Left hindlimb (tissue), 1 donor: ENCODE measurements around the gene HMGCL.
"Not testable (repeated sequence)": the region's sequence is repeated elsewhere in the genome, so short reads cannot be mapped to it uniquely, and the experiment has no call there.

Source experiments
- DNase-seq: peaks from one replicate; pipeline ENCODE4 v3.0.0-alpha.2; 2018

The HMGCL gene

GRCh38 chr1:23797478-23798448, 27.5 kb downstream of the HMGCL start:
- DNase-seq = no peak

- no peak for DNase-seq
Observed at GRCh38 chr1:23796466-23797271, 28.6 kb downstream of the HMGCL start.

GRCh38 chr1:23795676-23796465, 29.4 kb downstream of the HMGCL start:
- DNase-seq = no peak

GRCh38 chr1:23794732-23795182, 30.5 kb downstream of the HMGCL start:
- DNase-seq = not testable (repeated sequence)

GRCh38 chr1:23793861-23794731, 31.1 kb downstream of the HMGCL start:
- no peak for DNase-seq

GRCh38 chr1:23793018-23793781, 32.0 kb downstream of the HMGCL start:
- DNase-seq = peak; percentile 68

- DNase-seq = no peak
Observed at GRCh38 chr1:23792151-23792945, 32.9 kb downstream of the HMGCL start.

- DNase-seq = no peak
Observed at GRCh38 chr1:23791516-23792047, 33.6 kb downstream of the HMGCL start.

- DNase-seq = peak; percentile 96
Observed at GRCh38 chr1:23790696-23791515, 34.3 kb downstream of the HMGCL start, which contains the start of gene LYPLA2. LYPLA2 (plus strand) TSS chr1:23791145; CDS start chr1:23792683, 1,538 bp downstream.

- no peak for DNase-seq
Observed at GRCh38 chr1:23788695-23789094, 36.5 kb downstream of the HMGCL start.

- no peak for DNase-seq
Observed at GRCh38 chr1:23787701-23788100, 37.5 kb downstream of the HMGCL start.

GRCh38 chr1:23784846-23785245, 40.4 kb downstream of the HMGCL start:
- DNase-seq = no peak

- not testable (repeated sequence) for DNase-seq
Observed at GRCh38 chr1:23783141-23783540, 42.1 kb downstream of the HMGCL start.

- DNase-seq = no peak
Observed at GRCh38 chr1:23779826-23780371, 45.3 kb downstream of the HMGCL start.

GRCh38 chr1:23777979-23778814, 47.0 kb downstream of the HMGCL start, which contains the start of gene PITHD1:
PITHD1 (plus strand) TSS chr1:23778418; CDS start chr1:23778516, 98 bp downstream.
- DNase-seq = peak; percentile 91

- no peak for DNase-seq
Observed at GRCh38 chr1:23776217-23776616, 49.0 kb downstream of the HMGCL start.

- DNase-seq = no peak
Observed at GRCh38 chr1:23774174-23774880, 50.9 kb downstream of the HMGCL start.
